GM13976 (cell line): Measurements from ENCODE around the gene SLC10A4.

ENCODE experiments used
- DNase-seq: peaks from one replicate; pipeline ENCODE4 v3.0.0; 2012; ENCODE audit warnings: low spot score
- in situ Hi-C: fragments of 300-500 bp; cut with MboI; formaldehyde crosslinking; loops from one replicate; pipeline ENCODE4 v1.12.0; 2022; ENCODE audit warnings: low sequenced_read_pairs, mixed read lengths, inconsistent platforms; ENCODE audit not compliant: unreplicated experiment
- TF ChIP-seq, protein P1 (sequence below): IDR thresholded peaks from 2 replicates; pipeline ENCODE4 v1.5.1; 2012; ENCODE audit warnings: borderline replicate concordance, mild to moderate bottlenecking; ENCODE audit not compliant: insufficient read depth; ENCODE audit errors: extremely low read depth, missing control alignments, control extremely low read depth

The SLC10A4 gene

DNA sequence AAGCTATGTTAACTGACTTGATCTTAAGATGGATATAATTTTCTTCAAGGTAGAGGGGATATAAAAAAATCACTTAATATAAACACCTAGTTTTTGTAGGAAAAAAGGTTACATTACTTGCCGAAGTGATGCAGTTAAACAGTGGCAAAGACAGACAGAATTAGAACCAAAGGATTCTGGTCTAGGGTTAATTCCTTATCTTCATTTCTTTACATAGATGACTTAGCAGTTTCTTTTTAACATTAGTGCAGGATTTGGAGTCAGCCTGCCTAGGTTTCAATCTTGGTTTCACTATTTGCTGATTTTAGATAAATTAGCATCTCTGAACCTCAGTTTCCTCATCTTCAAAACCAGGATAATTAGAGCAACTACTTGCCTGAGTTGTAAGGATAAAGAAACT lies 21.2 kb downstream of the SLC10A4 start:
- DNase-seq = no peak
- TF ChIP-seq, protein P1, sequence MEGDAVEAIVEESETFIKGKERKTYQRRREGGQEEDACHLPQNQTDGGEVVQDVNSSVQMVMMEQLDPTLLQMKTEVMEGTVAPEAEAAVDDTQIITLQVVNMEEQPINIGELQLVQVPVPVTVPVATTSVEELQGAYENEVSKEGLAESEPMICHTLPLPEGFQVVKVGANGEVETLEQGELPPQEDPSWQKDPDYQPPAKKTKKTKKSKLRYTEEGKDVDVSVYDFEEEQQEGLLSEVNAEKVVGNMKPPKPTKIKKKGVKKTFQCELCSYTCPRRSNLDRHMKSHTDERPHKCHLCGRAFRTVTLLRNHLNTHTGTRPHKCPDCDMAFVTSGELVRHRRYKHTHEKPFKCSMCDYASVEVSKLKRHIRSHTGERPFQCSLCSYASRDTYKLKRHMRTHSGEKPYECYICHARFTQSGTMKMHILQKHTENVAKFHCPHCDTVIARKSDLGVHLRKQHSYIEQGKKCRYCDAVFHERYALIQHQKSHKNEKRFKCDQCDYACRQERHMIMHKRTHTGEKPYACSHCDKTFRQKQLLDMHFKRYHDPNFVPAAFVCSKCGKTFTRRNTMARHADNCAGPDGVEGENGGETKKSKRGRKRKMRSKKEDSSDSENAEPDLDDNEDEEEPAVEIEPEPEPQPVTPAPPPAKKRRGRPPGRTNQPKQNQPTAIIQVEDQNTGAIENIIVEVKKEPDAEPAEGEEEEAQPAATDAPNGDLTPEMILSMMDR = no peak
- in situ Hi-C loops = no loop called here

DNA sequence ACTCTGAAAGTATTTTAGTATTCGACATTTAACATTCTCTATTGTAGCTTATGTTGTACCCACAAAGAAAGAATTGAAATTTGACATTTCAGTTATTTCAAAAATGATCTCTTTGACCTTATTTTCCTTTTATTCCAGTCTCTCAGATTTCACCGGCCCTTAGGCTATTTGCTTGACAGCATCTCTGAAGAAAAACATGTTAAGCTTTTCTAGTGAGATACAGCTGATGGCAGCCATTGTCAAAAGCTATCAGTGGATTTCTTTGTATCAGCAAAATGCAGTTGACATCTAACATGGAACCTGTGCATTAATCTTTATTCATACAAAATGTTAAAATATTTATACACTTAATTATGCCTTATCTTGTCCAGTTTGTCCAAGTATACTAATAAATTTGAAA lies 23.6 kb downstream of the SLC10A4 start:
- in situ Hi-C loops = no loop called here
- no peak for DNase-seq
- TF ChIP-seq, protein P1 = no peak

DNA sequence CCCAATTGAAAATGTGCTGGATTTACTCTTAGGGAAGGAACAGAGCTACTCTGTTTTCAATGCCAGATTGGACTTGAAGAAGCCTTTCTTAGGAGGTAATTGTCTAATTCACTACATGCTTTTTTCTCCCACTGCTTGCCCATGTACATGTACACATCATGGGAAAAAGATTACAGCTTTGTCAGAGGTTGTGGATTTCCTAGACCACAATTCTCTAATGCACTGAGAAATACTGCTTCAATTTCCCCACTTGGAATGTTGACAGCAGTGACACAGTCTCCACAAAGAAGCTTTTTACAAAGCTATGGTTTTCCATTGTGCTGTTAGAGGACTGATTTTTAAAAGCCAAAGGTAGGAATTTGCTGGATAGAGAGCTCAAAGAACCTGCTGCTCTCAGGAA lies 26.4 kb downstream of the SLC10A4 start:
- in situ Hi-C loops = no loop called here

DNA sequence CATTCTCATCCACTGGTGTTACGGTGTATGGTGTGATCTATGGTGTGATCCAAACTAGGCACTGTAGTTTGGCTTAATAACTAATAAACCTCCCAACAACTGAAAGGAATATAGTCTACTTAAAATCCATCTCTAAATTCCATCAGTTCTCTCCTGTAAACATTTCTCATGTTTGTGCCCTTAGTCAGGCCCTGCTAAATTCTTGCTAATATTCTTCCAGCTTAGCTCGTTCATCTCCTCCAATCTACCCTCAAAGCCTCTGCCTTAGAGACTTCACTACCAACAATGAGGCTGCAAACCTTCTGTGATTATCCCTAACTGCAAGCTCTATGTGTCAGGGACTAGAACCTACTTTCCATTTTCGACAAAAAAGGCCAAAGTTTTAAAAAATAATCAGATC lies 35.0 kb downstream of the SLC10A4 start:
- DNase-seq = no peak
- TF ChIP-seq, protein P1 = no peak
- in situ Hi-C loops = no loop called here

More for the DNA sequence above, 26.4 kb downstream of the SLC10A4 start:
- no peak for DNase-seq
- TF ChIP-seq, protein P1 = no peak

DNA sequence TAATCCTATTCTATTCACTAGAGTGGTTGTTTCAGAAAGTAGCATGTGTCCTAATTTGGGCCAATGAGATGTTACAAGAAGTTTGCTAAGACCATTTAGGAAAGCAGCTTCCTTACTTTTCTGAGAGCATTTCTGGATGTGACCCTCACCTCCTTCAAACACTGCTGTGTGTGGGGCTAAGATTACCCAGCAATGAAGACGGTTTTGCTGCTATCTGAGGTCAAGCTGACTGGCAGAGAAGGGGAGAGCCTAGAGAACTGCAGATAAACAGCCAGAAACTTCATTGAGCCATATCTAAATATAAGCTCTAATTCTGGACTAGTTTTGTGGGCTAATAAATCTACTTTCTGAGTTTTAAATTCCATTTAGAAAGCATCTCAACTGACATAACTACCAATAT lies 43.3 kb downstream of the SLC10A4 start:
- in situ Hi-C loops = loop anchor here (25.0 kb wide), 2 partner anchors 214 to 389 kb away; partner anchors contain the start of gene TXK
- DNase-seq = no peak
- TF ChIP-seq, protein P1 = no peak

DNA sequence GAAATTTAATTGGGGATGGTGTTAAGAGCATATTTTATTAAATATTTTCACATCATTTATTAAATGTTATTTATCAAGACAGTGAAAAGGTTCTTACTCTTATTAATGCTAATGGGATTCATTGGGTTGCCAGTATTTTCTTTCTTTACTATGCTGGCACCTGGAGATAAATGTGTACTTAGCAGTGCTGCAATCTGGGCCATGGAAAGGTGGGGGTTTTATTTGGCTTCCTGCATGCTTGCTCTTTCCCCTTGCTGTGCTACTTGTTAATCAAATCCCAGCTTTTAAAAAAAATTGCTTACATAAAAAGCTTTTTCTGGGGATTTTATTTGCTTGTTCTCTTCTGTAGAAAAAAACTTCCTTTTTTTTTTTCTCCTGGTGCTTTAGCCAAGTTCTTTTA lies 55.2 kb downstream of the SLC10A4 start:
- no peak for DNase-seq
- in situ Hi-C loops = loop anchor here (25.0 kb wide), 2 partner anchors 226 to 401 kb away; partner anchors contain the start of gene TXK
- TF ChIP-seq, protein P1 = no peak
